ENCODE results near the gene RALGPS2.

Gene RALGPS2

DNA sequence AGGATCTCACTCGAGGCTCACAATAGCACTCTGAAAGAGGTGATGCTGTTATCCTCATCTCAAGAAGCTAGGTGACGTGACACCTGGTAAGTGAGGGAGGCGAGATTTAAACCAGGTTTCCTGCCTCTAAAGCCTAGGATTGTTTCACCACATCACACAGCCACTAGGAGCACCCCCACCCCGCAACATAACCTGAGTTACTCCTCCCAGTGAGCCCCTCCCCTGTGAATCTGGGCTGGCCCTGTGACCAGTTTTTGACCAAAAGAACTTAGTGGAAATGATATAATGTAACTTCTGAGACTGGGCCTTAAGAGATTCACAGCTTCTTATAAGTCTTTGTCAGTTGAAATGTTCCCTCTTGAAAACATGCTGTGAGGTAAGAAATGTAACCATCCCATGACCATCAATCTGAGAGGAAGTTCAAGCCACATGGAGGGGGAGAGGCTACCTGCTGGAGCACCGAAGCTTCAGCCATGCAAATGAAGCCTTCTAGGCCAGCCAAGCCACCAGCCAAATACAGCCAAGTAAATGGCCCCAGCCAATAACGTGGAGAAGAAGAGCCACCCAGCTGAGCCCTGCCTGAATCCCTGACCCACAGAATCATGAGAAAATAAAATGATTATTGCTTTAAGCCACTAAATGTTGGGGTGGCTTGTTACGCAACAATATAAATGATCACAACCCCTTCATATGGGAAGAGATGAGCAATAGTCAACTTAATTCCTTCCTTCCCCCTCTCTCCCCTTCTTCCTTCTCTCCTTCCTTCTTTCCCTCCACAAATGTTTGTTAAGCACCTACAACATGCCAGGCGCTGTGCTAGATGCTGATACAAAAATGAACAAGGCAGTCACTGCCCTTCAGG is 239.7 kb downstream of the RALGPS2 start:
- ChIA-PET CTCF (no interaction called here), POLR2A (no interaction called here)
- no peak overlapping the region for H3K27ac ChIP-seq (ENCODE audit: extremely low read depth, low read depth, low read length)
- no peak overlapping the region for H3K4me3 ChIP-seq (ENCODE audit: low read depth, low read length)
- H3K9me3 ChIP-seq (ENCODE audit: control insufficient read depth, insufficient read depth, low read depth, low read length) = no peaks in the 10 kb centered on the region
- H3K4me1 ChIP-seq (ENCODE audit: control insufficient read depth, insufficient read depth, low read length) = no peaks in the 10 kb centered on the region
- no peaks in the 10 kb centered on the region for H3K36me3 ChIP-seq (ENCODE audit: control insufficient read depth in 2 of 2, insufficient read depth in 1 of 2, low read length in 2 of 2)
- TF ChIP-seq, protein P1, sequence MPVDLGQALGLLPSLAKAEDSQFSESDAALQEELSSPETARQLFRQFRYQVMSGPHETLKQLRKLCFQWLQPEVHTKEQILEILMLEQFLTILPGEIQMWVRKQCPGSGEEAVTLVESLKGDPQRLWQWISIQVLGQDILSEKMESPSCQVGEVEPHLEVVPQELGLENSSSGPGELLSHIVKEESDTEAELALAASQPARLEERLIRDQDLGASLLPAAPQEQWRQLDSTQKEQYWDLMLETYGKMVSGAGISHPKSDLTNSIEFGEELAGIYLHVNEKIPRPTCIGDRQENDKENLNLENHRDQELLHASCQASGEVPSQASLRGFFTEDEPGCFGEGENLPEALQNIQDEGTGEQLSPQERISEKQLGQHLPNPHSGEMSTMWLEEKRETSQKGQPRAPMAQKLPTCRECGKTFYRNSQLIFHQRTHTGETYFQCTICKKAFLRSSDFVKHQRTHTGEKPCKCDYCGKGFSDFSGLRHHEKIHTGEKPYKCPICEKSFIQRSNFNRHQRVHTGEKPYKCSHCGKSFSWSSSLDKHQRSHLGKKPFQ (tag by site-specific recombination; IDR thresholded peaks at IDR 0.05) = no peak
- TF ChIP-seq SCRT1 (tag by site-specific recombination; IDR thresholded peaks at IDR 0.05; ENCODE audit: borderline replicate concordance) (no peak), ZNF658 (tag by site-specific recombination; IDR thresholded peaks at IDR 0.05) (no peak), WT1 (tag by site-specific recombination; IDR thresholded peaks at IDR 0.05) (no peak), ZNF555 (tag by site-specific recombination; conservative IDR thresholded peaks at IDR 0.05) (no peak), SP2 (tag by site-specific recombination; IDR thresholded peaks at IDR 0.05) (no peak), ZFP41 (tag by site-specific recombination; IDR thresholded peaks at IDR 0.05; ENCODE audit: borderline replicate concordance) (no peak), ZNF114 (tag by site-specific recombination; IDR thresholded peaks at IDR 0.05) (no peak), OVOL3 (tag by site-specific recombination; IDR thresholded peaks at IDR 0.05) (no peak)
- TF ChIP-seq, protein P2, sequence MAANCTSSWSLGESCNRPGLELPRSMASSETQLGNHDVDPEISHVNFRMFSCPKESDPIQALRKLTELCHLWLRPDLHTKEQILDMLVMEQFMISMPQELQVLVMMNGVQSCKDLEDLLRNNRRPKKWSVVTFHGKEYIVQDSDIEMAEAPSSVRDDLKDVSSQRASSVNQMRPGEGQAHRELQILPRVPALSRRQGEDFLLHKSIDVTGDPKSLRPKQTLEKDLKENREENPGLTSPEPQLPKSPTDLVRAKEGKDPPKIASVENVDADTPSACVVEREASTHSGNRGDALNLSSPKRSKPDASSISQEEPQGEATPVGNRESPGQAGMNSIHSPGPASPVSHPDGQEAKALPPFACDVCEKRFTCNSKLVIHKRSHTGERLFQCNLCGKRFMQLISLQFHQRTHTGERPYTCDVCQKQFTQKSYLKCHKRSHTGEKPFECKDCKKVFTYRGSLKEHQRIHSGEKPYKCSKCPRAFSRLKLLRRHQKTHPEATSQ (tag by site-specific recombination; IDR thresholded peaks at IDR 0.05) = no peak
- TF ChIP-seq, protein P3, sequence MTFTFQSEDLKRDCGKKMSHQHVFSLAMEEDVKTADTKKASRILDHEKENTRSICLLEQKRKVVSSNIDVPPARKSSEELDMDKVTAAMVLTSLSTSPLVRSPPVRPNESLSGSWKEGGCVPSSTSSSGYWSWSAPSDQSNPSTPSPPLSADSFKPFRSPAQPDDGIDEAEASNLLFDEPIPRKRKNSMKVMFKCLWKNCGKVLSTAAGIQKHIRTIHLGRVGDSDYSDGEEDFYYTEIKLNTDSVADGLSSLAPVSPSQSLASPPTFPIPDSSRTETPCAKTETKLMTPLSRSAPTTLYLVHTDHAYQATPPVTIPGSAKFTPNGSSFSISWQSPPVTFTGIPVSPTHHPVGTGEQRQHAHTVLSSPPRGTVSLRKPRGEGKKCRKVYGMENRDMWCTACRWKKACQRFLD (tag by site-specific recombination; IDR thresholded peaks at IDR 0.05) = no peak
- TF ChIP-seq, protein P4, sequence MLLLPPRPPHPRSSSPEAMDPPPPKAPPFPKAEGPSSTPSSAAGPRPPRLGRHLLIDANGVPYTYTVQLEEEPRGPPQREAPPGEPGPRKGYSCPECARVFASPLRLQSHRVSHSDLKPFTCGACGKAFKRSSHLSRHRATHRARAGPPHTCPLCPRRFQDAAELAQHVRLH (tag by site-specific recombination; IDR thresholded peaks at IDR 0.05) = no peak
- TF ChIP-seq, protein P5, sequence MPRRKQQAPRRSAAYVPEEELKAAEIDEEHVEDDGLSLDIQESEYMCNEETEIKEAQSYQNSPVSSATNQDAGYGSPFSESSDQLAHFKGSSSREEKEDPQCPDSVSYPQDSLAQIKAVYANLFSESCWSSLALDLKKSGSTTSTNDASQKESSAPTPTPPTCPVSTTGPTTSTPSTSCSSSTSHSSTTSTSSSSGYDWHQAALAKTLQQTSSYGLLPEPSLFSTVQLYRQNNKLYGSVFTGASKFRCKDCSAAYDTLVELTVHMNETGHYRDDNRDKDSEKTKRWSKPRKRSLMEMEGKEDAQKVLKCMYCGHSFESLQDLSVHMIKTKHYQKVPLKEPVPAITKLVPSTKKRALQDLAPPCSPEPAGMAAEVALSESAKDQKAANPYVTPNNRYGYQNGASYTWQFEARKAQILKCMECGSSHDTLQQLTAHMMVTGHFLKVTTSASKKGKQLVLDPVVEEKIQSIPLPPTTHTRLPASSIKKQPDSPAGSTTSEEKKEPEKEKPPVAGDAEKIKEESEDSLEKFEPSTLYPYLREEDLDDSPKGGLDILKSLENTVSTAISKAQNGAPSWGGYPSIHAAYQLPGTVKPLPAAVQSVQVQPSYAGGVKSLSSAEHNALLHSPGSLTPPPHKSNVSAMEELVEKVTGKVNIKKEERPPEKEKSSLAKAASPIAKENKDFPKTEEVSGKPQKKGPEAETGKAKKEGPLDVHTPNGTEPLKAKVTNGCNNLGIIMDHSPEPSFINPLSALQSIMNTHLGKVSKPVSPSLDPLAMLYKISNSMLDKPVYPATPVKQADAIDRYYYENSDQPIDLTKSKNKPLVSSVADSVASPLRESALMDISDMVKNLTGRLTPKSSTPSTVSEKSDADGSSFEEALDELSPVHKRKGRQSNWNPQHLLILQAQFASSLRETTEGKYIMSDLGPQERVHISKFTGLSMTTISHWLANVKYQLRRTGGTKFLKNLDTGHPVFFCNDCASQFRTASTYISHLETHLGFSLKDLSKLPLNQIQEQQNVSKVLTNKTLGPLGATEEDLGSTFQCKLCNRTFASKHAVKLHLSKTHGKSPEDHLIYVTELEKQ (tag by site-specific recombination; IDR thresholded peaks at IDR 0.05; ENCODE audit: borderline replicate concordance) = no peak
- TF ChIP-seq, protein P6, sequence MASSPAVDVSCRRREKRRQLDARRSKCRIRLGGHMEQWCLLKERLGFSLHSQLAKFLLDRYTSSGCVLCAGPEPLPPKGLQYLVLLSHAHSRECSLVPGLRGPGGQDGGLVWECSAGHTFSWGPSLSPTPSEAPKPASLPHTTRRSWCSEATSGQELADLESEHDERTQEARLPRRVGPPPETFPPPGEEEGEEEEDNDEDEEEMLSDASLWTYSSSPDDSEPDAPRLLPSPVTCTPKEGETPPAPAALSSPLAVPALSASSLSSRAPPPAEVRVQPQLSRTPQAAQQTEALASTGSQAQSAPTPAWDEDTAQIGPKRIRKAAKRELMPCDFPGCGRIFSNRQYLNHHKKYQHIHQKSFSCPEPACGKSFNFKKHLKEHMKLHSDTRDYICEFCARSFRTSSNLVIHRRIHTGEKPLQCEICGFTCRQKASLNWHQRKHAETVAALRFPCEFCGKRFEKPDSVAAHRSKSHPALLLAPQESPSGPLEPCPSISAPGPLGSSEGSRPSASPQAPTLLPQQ (tag by site-specific recombination; IDR thresholded peaks at IDR 0.05) = no peak

DNA sequence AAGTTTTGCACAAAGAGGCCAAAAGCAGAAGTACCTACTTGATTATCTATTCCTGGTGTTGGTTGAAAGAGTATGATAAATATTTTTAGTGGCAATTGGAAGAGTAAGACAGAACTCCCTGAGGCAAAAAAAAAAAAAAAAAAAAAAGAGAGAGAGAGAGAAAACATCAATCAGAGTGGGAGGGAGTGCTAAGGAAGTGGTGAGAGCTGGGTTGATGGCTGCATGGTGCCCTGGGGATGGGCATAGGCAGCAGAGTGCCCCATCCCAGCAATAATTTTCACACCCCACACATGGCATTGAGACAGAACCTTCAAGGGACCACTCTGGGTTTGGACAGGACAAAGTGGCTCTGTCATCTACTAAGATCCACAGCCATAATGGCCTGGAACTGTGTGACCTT is 241.3 kb downstream of the RALGPS2 start:
- Histone ChIP-seq H3K4me3 (ENCODE audit: low read depth, low read length) (no peak overlapping the region), H3K27ac (ENCODE audit: extremely low read depth, low read depth, low read length) (no peak overlapping the region), H3K36me3 (ENCODE audit: control insufficient read depth in 2 of 2, insufficient read depth in 1 of 2, low read length in 2 of 2) (no peaks in the 10 kb centered on the region), H3K9me3 (ENCODE audit: control insufficient read depth, insufficient read depth, low read depth, low read length) (no peaks in the 10 kb centered on the region), H3K4me1 (ENCODE audit: control insufficient read depth, insufficient read depth, low read length) (no peaks in the 10 kb centered on the region)
- ChIA-PET CTCF (no interaction called here), POLR2A (no interaction called here)
- TF ChIP-seq ZNF146 (tag by site-specific recombination; IDR thresholded peaks at IDR 0.05) (no peak), ZNF335 (tag by site-specific recombination; conservative IDR thresholded peaks at IDR 0.05) (no peak), SCRT2 (tag by site-specific recombination; IDR thresholded peaks at IDR 0.05) (no peak), ZNF341 (tag by site-specific recombination; IDR thresholded peaks at IDR 0.05; ENCODE audit: low read depth) (no peak), ZNF585B (tag by site-specific recombination; IDR thresholded peaks at IDR 0.05) (no peak), SETDB1 (IDR thresholded peaks at IDR 0.05; ENCODE audit: insufficient read length, low read length) (no peak), SP3 (tag by site-specific recombination; IDR thresholded peaks at IDR 0.05) (no peak), KLF8 (tag by site-specific recombination; IDR thresholded peaks at IDR 0.05) (no peak), ZNF660 (tag by site-specific recombination; IDR thresholded peaks at IDR 0.05) (no peak), TRIM28 (IDR thresholded peaks at IDR 0.05; ENCODE audit: borderline replicate concordance, low read length) (no peak)
- TF ChIP-seq, protein P7, sequence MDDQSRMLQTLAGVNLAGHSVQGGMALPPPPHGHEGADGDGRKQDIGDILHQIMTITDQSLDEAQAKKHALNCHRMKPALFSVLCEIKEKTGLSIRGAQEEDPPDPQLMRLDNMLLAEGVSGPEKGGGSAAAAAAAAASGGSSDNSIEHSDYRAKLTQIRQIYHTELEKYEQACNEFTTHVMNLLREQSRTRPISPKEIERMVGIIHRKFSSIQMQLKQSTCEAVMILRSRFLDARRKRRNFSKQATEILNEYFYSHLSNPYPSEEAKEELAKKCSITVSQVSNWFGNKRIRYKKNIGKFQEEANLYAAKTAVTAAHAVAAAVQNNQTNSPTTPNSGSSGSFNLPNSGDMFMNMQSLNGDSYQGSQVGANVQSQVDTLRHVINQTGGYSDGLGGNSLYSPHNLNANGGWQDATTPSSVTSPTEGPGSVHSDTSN (CRISPR knock-in tag; IDR thresholded peaks at IDR 0.05) = no peak

All from HEK293 (cell line).